ENCODE data around the gene MAGEA1. TPM values are rescaled to one million over a fixed set of nuclear protein-coding genes. Genes with fewer than 3 reads are reported as not detected.
"Not testable (repeated sequence)": the region's sequence is repeated elsewhere in the genome, so short reads cannot be mapped to it uniquely, and the experiment has no call there.

MAGEA1 gene, protein sequence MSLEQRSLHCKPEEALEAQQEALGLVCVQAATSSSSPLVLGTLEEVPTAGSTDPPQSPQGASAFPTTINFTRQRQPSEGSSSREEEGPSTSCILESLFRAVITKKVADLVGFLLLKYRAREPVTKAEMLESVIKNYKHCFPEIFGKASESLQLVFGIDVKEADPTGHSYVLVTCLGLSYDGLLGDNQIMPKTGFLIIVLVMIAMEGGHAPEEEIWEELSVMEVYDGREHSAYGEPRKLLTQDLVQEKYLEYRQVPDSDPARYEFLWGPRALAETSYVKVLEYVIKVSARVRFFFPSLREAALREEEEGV
- total RNA-seq (not detected), polyA plus RNA-seq (not detected), total RNA-seq (not detected)

DNA sequence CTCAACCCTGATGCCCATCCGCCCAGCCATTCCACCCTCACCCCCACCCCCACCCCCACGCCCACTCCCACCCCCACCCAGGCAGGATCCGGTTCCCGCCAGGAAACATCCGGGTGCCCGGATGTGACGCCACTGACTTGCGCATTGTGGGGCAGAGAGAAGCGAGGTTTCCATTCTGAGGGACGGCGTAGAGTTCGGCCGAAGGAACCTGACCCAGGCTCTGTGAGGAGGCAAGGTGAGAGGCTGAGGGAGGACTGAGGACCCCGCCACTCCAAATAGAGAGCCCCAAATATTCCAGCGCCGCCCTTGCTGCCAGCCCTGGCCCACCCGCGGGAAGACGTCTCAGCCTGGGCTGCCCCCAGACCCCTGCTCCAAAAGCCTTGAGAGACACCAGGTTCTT, at the start of gene MAGEA1:
TSS of gene MAGEA1 (plus strand) at position 154 of the 400 bp plus-strand sequence. CDS start 3,106 bp downstream, outside the sequence.
- H3K36me3 Mint-ChIP-seq = no peaks in the 10 kb centered on the region
- ATAC-seq = no peak
- H3K4me3 Mint-ChIP-seq = no peak within 1 kb of the TSS
- Histone ChIP-seq H3K36me3 (ENCODE audit: control insufficient read depth in 2 of 3, insufficient read depth in 3 of 3, low read length in 3 of 3) (no peaks in the 10 kb centered on the region), H3K4me3 (ENCODE audit: low read length) (no peak within 1 kb of the TSS), H3K4me1 (ENCODE audit: control insufficient read depth in 2 of 2, insufficient read depth in 2 of 2, low read length in 2 of 2) (no peaks in the 10 kb centered on the region), H3K9me3 (ENCODE audit: control insufficient read depth in 2 of 3, low read length in 3 of 3) (no peaks in the 10 kb centered on the region), H3K27ac (ENCODE audit: low read depth, low read length) (no peak within 1 kb of the TSS), H3K27me3 (ENCODE audit: control insufficient read depth in 2 of 2, insufficient read depth in 2 of 2, low read length in 2 of 2) (no peaks in the 10 kb centered on the region)
- H3K27ac Mint-ChIP-seq = no peak within 1 kb of the TSS
- intact Hi-C loops (cut with micrococcal nuclease) = no loop called here
- POLR2A ChIA-PET = no interaction called here
- H3K4me1 Mint-ChIP-seq = no peaks in the 10 kb centered on the region
- H3K27me3 Mint-ChIP-seq = peaks cover 0 to 4% (median 0%) of the 10 kb centered on the region in 5 donors
- CTCF ChIA-PET = no interaction called here
- no peaks in the 10 kb centered on the region for H3K9me3 Mint-ChIP-seq
- no peak for DNase-seq

DNA sequence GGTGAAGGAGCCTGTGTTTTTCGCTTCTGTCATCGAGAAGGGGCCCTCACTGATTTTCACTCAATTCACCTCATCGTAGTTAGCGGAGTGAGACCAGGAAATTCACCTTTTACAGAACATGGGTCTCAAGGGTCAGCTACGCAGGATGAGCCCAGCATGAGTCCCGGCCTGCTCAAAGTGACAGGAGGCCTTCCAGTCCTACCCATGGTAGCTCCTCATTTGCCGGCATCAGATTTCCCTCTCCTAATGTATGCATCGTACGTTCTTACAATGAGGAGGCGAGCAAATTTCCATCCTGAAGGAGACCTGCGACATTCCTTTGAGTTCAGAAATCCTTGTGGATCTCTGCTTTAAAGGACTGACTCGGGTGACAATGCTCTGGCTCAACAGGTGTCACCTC, 46.2 kb upstream of the MAGEA1 start:
- ATAC-seq; H3K36me3 Mint-ChIP-seq; H3K27me3 ChIP-seq (ENCODE audit: control insufficient read depth in 2 of 2, insufficient read depth in 2 of 2, low read length in 2 of 2); DNase-seq; intact Hi-C loops (cut with micrococcal nuclease); H3K27ac Mint-ChIP-seq; POLR2A ChIA-PET; H3K27me3 Mint-ChIP-seq; H3K9me3 ChIP-seq (ENCODE audit: control insufficient read depth in 2 of 3, low read length in 3 of 3); H3K4me1 Mint-ChIP-seq; H3K36me3 ChIP-seq (ENCODE audit: control insufficient read depth in 2 of 3, insufficient read depth in 3 of 3, low read length in 3 of 3); H3K9me3 Mint-ChIP-seq; CTCF ChIA-PET; H3K4me1 ChIP-seq (ENCODE audit: control insufficient read depth in 2 of 2, insufficient read depth in 2 of 2, low read length in 2 of 2); H3K27ac ChIP-seq (ENCODE audit: low read depth, low read length); H3K4me3 Mint-ChIP-seq; H3K4me3 ChIP-seq (ENCODE audit: low read length): not testable (repeated sequence)

DNA sequence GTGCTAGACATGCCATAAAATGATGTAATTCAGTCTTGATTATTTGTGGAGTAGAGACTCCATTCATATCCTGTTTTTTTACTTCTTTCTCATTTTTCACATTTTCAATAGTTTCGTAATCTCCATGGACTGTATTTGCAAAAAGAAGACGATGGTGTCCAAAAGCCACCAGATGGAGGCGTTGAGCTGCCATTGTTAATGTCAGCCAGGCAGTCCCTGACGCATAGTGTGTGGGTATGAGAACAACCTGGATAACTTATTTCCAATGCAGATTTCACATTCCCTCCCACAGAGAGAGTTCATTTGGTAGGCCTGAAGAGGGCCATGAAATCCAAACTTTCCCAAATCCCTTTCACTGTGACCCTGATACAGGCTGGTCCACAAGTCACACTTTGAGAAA, 40.0 kb upstream of the MAGEA1 start:
- H3K27me3 ChIP-seq (ENCODE audit: control insufficient read depth in 2 of 2, insufficient read depth in 2 of 2, low read length in 2 of 2); H3K4me3 Mint-ChIP-seq; H3K27me3 Mint-ChIP-seq; H3K9me3 ChIP-seq (ENCODE audit: control insufficient read depth in 2 of 3, low read length in 3 of 3); H3K36me3 Mint-ChIP-seq; POLR2A ChIA-PET; DNase-seq; H3K4me1 Mint-ChIP-seq; H3K36me3 ChIP-seq (ENCODE audit: control insufficient read depth in 2 of 3, insufficient read depth in 3 of 3, low read length in 3 of 3); H3K4me3 ChIP-seq (ENCODE audit: low read length); H3K4me1 ChIP-seq (ENCODE audit: control insufficient read depth in 2 of 2, insufficient read depth in 2 of 2, low read length in 2 of 2); ATAC-seq; intact Hi-C loops (cut with micrococcal nuclease); H3K27ac Mint-ChIP-seq; CTCF ChIA-PET; H3K27ac ChIP-seq (ENCODE audit: low read depth, low read length); H3K9me3 Mint-ChIP-seq: not testable (repeated sequence)

DNA sequence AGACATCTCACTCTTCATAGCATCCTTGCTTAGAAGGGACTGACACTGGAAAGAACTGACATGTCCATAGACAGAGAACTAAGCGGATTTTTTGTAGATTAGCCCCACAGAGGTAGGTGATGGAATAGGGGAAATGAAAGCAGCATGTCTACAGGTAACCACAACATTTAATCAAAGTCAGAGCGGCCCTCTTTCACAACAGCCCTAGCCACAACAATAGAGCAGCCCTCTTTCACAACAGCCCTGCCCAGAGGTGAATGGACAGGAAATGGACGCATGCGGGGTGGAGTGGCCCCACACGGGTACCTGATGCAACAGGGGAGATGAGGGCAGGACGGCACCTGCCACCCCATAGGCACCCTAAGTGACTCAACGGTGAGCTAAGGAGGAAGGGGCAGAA, 32.8 kb upstream of the MAGEA1 start:
- H3K4me1 ChIP-seq (ENCODE audit: control insufficient read depth in 2 of 2, insufficient read depth in 2 of 2, low read length in 2 of 2); H3K27ac ChIP-seq (ENCODE audit: low read depth, low read length); H3K9me3 Mint-ChIP-seq; H3K27ac Mint-ChIP-seq; H3K27me3 Mint-ChIP-seq; POLR2A ChIA-PET; H3K9me3 ChIP-seq (ENCODE audit: control insufficient read depth in 2 of 3, low read length in 3 of 3); H3K4me1 Mint-ChIP-seq; CTCF ChIA-PET; H3K4me3 ChIP-seq (ENCODE audit: low read length); H3K4me3 Mint-ChIP-seq; H3K27me3 ChIP-seq (ENCODE audit: control insufficient read depth in 2 of 2, insufficient read depth in 2 of 2, low read length in 2 of 2); H3K36me3 Mint-ChIP-seq; intact Hi-C loops (cut with micrococcal nuclease); H3K36me3 ChIP-seq (ENCODE audit: control insufficient read depth in 2 of 3, insufficient read depth in 3 of 3, low read length in 3 of 3); ATAC-seq; DNase-seq: not testable (repeated sequence)

DNA sequence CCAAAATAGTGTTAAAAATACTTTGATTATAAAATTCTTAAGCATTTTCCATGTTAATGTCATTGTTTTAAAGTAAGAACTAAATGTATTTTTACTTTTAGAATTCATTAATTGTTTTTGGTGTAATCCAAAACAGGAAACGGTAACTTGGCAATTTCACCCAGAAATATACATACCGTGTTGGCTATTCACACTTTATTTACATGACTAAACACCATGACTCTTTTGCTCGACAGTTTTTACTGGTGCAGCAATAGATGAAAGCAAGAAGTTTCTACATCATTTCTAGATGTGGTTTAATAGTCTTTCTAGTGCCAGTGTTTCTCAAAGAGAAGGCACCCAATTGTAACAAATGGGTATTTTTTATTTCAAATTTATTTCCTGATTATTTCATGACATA, 25.6 kb upstream of the MAGEA1 start:
- Histone ChIP-seq H3K27ac (ENCODE audit: low read depth, low read length) (no peak overlapping the region), H3K4me3 (ENCODE audit: low read length) (no peak overlapping the region), H3K36me3 (ENCODE audit: control insufficient read depth in 2 of 3, insufficient read depth in 3 of 3, low read length in 3 of 3) (no peaks in the 10 kb centered on the region), H3K9me3 (ENCODE audit: control insufficient read depth in 2 of 3, low read length in 3 of 3) (no peaks in the 10 kb centered on the region), H3K4me1 (ENCODE audit: control insufficient read depth in 2 of 2, insufficient read depth in 2 of 2, low read length in 2 of 2) (no peaks in the 10 kb centered on the region), H3K27me3 (ENCODE audit: control insufficient read depth in 2 of 2, insufficient read depth in 2 of 2, low read length in 2 of 2) (no peaks in the 10 kb centered on the region)
- H3K9me3 Mint-ChIP-seq = peaks cover 0 to 2% (median 0%) of the 10 kb centered on the region in 11 donors
- H3K4me1 Mint-ChIP-seq = no peaks in the 10 kb centered on the region
- CTCF ChIA-PET = no interaction called here
- no peak overlapping the region for H3K27ac Mint-ChIP-seq
- no peak for DNase-seq
- H3K36me3 Mint-ChIP-seq = no peaks in the 10 kb centered on the region
- intact Hi-C loops (cut with micrococcal nuclease) = no loop called here
- ATAC-seq = no peak
- POLR2A ChIA-PET = no interaction called here
- H3K27me3 Mint-ChIP-seq = peaks cover 0 to 17% (median 5%) of the 10 kb centered on the region in 5 donors
- no peak overlapping the region for H3K4me3 Mint-ChIP-seq

DNA sequence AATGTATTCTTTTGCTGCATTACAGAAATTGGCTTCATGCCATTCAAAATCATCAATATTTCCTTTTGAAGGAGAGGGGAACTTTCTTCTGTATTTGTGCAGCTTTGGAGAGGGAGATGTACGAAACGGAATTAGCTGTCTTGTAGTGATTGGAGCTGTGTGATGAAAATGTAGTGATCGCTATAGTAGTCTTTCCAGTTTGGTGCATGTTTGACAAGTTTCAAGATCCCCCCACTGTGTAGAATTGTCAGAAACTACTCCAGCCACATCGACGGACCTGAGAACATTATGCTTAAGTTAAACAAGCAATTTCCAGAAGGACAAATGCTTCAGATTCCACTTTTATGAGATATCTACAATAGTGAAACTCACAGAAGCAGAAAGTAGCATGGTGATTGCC, 21.6 kb upstream of the MAGEA1 start:
- Mint-ChIP-seq H3K27ac (no peak overlapping the region), H3K36me3 (no peaks in the 10 kb centered on the region), H3K4me1 (no peaks in the 10 kb centered on the region), H3K4me3 (no peak overlapping the region), H3K9me3 (peaks cover 0 to 2% (median 0%) of the 10 kb centered on the region in 11 donors), H3K27me3 (peaks cover 0 to 19% (median 5%) of the 10 kb centered on the region in 5 donors)
- H3K9me3 ChIP-seq (ENCODE audit: control insufficient read depth in 2 of 3, low read length in 3 of 3) = no peaks in the 10 kb centered on the region
- ChIA-PET CTCF (no interaction called here), POLR2A (no interaction called here)
- no peaks in the 10 kb centered on the region for H3K27me3 ChIP-seq (ENCODE audit: control insufficient read depth in 2 of 2, insufficient read depth in 2 of 2, low read length in 2 of 2)
- ATAC-seq = no peak
- H3K4me1 ChIP-seq (ENCODE audit: control insufficient read depth in 2 of 2, insufficient read depth in 2 of 2, low read length in 2 of 2) = no peaks in the 10 kb centered on the region
- H3K4me3 ChIP-seq (ENCODE audit: low read length) = no peak overlapping the region
- DNase-seq = no peak
- H3K36me3 ChIP-seq (ENCODE audit: control insufficient read depth in 2 of 3, insufficient read depth in 3 of 3, low read length in 3 of 3) = no peaks in the 10 kb centered on the region
- intact Hi-C loops (cut with micrococcal nuclease) = no loop called here
- no peak overlapping the region for H3K27ac ChIP-seq (ENCODE audit: low read depth, low read length)

DNA sequence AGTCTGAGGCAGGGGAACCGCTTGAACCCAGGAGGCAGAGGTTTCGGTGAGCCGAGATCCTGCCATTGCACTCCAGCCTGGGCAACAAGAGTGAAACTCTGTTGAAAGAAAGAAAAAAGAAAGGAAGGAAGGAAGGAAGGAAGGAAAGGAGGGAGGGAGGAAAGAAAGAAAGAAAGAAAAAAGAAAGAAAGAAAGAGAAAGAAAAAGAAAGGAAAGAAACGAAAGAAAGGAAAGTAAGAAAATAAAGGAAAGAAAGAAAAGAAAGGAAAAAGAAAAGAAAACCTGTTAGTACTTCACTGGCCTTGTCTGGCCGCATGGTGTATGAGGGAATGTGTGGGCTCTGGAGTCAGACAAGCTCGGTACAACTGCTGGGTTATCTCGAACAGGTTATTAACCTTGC, 20.8 kb upstream of the MAGEA1 start:
- CTCF ChIA-PET = no interaction called here
- Mint-ChIP-seq H3K4me1 (no peaks in the 10 kb centered on the region), H3K36me3 (no peaks in the 10 kb centered on the region), H3K4me3 (no peak overlapping the region), H3K27ac (no peak overlapping the region), H3K27me3 (peaks cover 0 to 19% (median 5%) of the 10 kb centered on the region in 5 donors), H3K9me3 (peaks cover 0 to 2% (median 0%) of the 10 kb centered on the region in 11 donors)
- POLR2A ChIA-PET = no interaction called here
- no peaks in the 10 kb centered on the region for H3K4me1 ChIP-seq (ENCODE audit: control insufficient read depth in 2 of 2, insufficient read depth in 2 of 2, low read length in 2 of 2)
- DNase-seq (no peak), ATAC-seq (no peak)
- no peaks in the 10 kb centered on the region for H3K36me3 ChIP-seq (ENCODE audit: control insufficient read depth in 2 of 3, insufficient read depth in 3 of 3, low read length in 3 of 3)
- no peak overlapping the region for H3K27ac ChIP-seq (ENCODE audit: low read depth, low read length)
- intact Hi-C loops (cut with micrococcal nuclease) = no loop called here
- H3K9me3 ChIP-seq (ENCODE audit: control insufficient read depth in 2 of 3, low read length in 3 of 3) = no peaks in the 10 kb centered on the region
- no peak overlapping the region for H3K4me3 ChIP-seq (ENCODE audit: low read length)
- H3K27me3 ChIP-seq (ENCODE audit: control insufficient read depth in 2 of 2, insufficient read depth in 2 of 2, low read length in 2 of 2) = no peaks in the 10 kb centered on the region
